HG03025 (cell line): ENCODE results near the gene ALDH4A1.
"Not testable (repeated sequence)": the region's sequence is repeated elsewhere in the genome, so short reads cannot be mapped to it uniquely, and the experiment has no call there.

Experiments used
- ATAC-seq: cut with Tn5 transposase; IDR thresholded peaks from one replicate; pipeline ENCODE4 v1.9.1; 2021; ENCODE audit warnings: mild to moderate bottlenecking, moderate library complexity; ENCODE audit not compliant: unreplicated experiment, low FRiP score

Gene ALDH4A1

GRCh38 chr1:18861082-18861481 lies 41.3 kb downstream of the ALDH4A1 start:
- ATAC-seq = no peak

GRCh38 chr1:18859560-18859959 lies 42.8 kb downstream of the ALDH4A1 start, which contains the start of gene TAS1R2:
Gene TAS1R2, minus strand, starts transcription at chr1:18859660. Its CDS starts 0 bp downstream, at chr1:18859660.
- ATAC-seq = no peak

GRCh38 chr1:18858070-18858688 lies 44.2 kb downstream of the ALDH4A1 start:
- ATAC-seq = no peak

GRCh38 chr1:18856435-18856834 lies 45.9 kb downstream of the ALDH4A1 start:
- ATAC-seq = no peak

GRCh38 chr1:18855573-18855972 lies 46.8 kb downstream of the ALDH4A1 start:
- no peak for ATAC-seq

- no peak for ATAC-seq
Observed at GRCh38 chr1:18854331-18855025, 47.9 kb downstream of the ALDH4A1 start.

GRCh38 chr1:18852501-18852900 lies 49.9 kb downstream of the ALDH4A1 start:
- ATAC-seq = no peak

GRCh38 chr1:18849261-18849711 lies 53.1 kb downstream of the ALDH4A1 start:
- no peak for ATAC-seq

- ATAC-seq = not testable (repeated sequence)
Observed at GRCh38 chr1:18847723-18848122, 54.6 kb downstream of the ALDH4A1 start.

- no peak for ATAC-seq
Observed at GRCh38 chr1:18840145-18840544, 62.2 kb downstream of the ALDH4A1 start.

- ATAC-seq = no peak
Observed at GRCh38 chr1:18836654-18837053, 65.7 kb downstream of the ALDH4A1 start.

- ATAC-seq = not testable (repeated sequence)
Observed at GRCh38 chr1:18832319-18832718, 70.0 kb downstream of the ALDH4A1 start.

- ATAC-seq = no peak
Observed at GRCh38 chr1:18831656-18832055, 70.7 kb downstream of the ALDH4A1 start.

GRCh38 chr1:18830596-18830995 lies 71.8 kb downstream of the ALDH4A1 start:
- no peak for ATAC-seq

GRCh38 chr1:18829671-18830070 lies 72.7 kb downstream of the ALDH4A1 start:
- no peak for ATAC-seq

GRCh38 chr1:18828224-18828623 lies 74.1 kb downstream of the ALDH4A1 start:
- no peak for ATAC-seq

- no peak for ATAC-seq
Observed at GRCh38 chr1:18823438-18823837, 78.9 kb downstream of the ALDH4A1 start.
